ENCODE data around the gene HS6ST2.

GRCh38 chrX:132694382-132694781 lies 264.0 kb downstream of the HS6ST2 start:
- TF ChIP-seq CTCF (IDR thresholded peaks at IDR 0.05) = no peak
- TF ChIP-seq SP1 (CRISPR knock-in tag; conservative IDR thresholded peaks at IDR 0.05) = no peak
- TF ChIP-seq ELF4 (CRISPR knock-in tag; IDR thresholded peaks at IDR 0.05; ENCODE audit: low read depth) = no peak
- no peak for TF ChIP-seq ZNF121 (CRISPR knock-in tag; IDR thresholded peaks at IDR 0.05)
- TF ChIP-seq OVOL2 (CRISPR knock-in tag; IDR thresholded peaks at IDR 0.05; ENCODE audit: borderline replicate concordance) = no peak
- TF ChIP-seq USF2 (CRISPR knock-in tag; IDR thresholded peaks at IDR 0.05) = no peak
- no peak for TF ChIP-seq ZNF671 (CRISPR knock-in tag; IDR thresholded peaks at IDR 0.05)
- no peak for TF ChIP-seq ZNF512 (CRISPR knock-in tag; IDR thresholded peaks at IDR 0.05; ENCODE audit: borderline replicate concordance)
- no peak for TF ChIP-seq E2F1 (CRISPR knock-in tag; IDR thresholded peaks at IDR 0.05)
- no peak for TF ChIP-seq ATF3 (CRISPR knock-in tag; conservative IDR thresholded peaks at IDR 0.05)
- no peak for TF ChIP-seq MXD4 (CRISPR knock-in tag; IDR thresholded peaks at IDR 0.05; ENCODE audit: borderline replicate concordance)
- TF ChIP-seq GABPB1 (CRISPR knock-in tag; IDR thresholded peaks at IDR 0.05) = no peak
- no peak for TF ChIP-seq ZNF138 (CRISPR knock-in tag; conservative IDR thresholded peaks at IDR 0.05)

All from WTC11 (cell line).